HG03108 (cell line): Measurements from ENCODE around the gene SPECC1.
"Not testable (repeated sequence)": the region's sequence is repeated elsewhere in the genome, so short reads cannot be mapped to it uniquely, and the experiment has no call there.

Experiments used
- ATAC-seq: cut with Tn5 transposase; IDR thresholded peaks from one replicate; pipeline ENCODE4 v1.9.1; 2021; ENCODE audit warnings: moderate library complexity; ENCODE audit not compliant: unreplicated experiment

Gene SPECC1

GRCh38 chr17:20203761-20204263, 194.7 kb downstream of the SPECC1 start:
- no peak for ATAC-seq

- ATAC-seq, result no peak
These were observed 196.4 kb downstream of the SPECC1 start for GRCh38 chr17:20205609-20206008.

DNA sequence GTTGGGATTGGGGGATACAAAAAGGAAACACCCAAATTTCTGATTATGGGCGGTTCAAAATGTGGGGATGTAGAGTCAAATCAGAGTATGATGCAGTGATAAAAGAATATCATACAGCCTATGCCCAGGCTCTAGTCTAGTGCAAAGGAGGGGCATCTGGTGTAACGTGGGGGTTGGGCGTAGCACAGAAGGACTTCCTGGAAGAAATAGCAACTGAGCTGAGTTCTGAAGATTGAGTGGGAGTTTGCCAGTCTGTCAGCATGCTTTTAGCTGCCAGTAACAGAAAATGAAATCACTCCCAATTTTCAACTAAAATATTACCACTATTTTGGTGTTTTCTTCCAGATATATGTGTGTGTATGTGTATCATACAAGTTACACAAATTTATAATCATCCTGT, 196.9 kb downstream of the SPECC1 start:
- ATAC-seq, result no peak

- ATAC-seq, result no peak
These were observed 197.4 kb downstream of the SPECC1 start for GRCh38 chr17:20206591-20206990.

DNA sequence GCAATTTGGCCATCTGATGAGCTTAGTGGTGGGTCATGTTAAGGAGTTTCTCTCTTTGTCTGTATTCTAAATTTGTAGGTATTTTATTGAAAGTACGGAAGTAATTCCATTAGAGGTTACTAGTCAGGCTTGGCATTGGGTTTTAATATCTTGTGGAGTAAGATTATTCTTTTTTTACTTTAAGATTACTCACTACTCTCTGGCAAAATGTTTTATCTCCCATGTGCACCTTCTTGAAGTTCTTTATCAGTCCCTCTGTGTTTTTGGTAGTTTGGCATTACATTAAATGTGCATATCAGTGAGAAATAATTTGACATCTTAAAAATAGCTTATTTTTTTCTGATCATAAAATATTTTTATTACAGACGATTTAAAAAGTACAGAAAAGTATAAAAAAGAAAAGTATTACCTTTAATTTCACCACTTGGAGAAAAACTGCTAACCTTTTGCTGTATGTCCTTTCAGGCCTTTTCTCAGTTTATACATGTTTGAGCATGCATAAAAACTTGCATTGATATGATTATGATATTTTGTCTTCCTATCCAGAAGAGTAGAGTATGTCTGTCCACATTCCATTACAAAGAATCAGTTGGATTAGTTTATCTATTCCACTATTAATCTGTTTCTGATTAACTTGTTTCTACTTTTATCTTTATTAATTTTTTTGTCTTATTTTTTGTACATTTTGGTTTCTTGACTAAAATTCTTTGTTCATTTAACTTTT, 198.3 kb downstream of the SPECC1 start:
- no peak for ATAC-seq

- no peak for ATAC-seq
These were observed 199.6 kb downstream of the SPECC1 start for GRCh38 chr17:20208717-20209116.

- no peak for ATAC-seq
These were observed 201.0 kb downstream of the SPECC1 start for GRCh38 chr17:20210180-20210579.

DNA sequence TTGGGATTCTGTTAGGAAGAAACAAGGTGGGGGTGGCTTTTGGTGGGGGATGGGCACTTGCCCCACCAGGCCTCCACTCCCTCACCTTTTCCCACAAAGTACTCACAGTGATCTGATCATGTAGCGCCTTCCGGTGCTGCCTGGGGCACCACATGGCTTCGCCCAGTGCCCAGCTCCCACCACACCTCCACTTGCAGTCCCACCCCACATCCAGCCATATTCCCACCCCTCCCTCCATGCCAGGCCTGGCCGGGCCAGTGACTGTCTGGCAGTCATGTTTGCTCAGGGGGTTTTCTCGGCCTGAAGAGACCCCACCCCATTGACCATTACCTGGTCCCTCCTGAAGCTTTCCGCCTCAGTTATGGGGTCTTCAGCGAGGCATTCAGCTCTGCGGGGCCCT, 201.5 kb downstream of the SPECC1 start:
- no peak for ATAC-seq

GRCh38 chr17:20211246-20211645, 202.1 kb downstream of the SPECC1 start:
- ATAC-seq, result no peak

DNA sequence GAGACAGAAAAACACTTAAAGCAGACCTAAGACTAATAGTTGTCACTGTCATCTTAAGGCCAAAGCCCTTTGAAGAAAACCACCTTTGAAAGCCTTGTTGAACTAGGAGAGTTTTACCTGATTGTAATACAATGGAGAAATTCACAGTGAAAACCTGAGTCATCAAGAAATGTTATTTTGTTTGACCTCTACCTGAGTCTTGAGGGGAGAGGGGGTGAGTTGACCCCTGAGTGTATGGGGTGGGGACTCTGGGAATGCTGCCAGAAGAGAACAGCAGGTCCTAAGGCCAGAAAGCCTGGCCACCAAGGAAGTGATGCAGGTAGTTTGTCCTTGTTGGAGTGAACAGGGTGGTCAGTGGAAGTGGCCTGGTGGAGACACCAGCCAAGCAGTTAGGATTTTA, 204.3 kb downstream of the SPECC1 start:
- no peak for ATAC-seq

DNA sequence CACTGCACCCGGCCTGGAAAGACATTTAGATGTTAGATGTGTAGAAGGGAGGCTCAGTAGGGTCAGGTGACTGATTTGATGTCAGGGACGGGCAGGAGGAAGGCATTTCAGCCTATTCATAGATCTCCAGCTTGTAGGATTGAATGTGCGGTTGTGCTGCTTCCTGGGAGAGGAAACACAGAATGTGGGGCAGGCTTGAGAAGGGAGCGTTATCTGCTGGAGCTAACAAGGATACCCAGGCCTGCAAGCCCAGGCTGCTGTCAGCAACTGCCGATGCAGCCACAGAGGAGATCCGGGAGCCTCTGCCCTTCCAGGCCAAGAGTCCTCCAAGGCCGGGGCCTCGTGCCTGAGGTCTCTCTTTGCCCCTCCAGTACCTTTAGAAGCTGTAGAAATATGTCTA, 205.6 kb downstream of the SPECC1 start:
- no peak for ATAC-seq

- ATAC-seq, result no peak
These were observed 207.1 kb downstream of the SPECC1 start for GRCh38 chr17:20216154-20216815.

- ATAC-seq, result no peak
These were observed 207.7 kb downstream of the SPECC1 start for GRCh38 chr17:20216853-20217252.

DNA sequence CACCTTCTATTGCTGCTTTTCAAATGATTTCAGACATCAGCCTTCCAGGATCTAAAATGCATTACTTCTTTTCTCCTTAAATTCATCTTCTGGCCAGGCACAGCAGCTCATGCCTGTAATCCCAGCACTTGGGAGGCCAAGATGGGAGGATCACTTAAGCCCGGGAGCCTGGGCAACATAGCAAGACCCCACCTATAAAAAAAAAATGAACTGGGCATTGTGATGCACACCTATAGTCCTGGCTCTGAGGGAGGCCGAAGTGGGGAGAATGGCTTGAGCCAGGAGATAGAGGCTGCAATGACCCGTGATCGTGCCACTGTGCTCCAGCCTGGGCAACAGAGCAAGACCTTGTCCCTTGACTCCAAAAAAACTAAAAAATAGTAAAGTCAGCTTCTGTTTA, 208.5 kb downstream of the SPECC1 start:
- no peak for ATAC-seq

- no peak for ATAC-seq
These were observed 209.1 kb downstream of the SPECC1 start for GRCh38 chr17:20218272-20218671.

DNA sequence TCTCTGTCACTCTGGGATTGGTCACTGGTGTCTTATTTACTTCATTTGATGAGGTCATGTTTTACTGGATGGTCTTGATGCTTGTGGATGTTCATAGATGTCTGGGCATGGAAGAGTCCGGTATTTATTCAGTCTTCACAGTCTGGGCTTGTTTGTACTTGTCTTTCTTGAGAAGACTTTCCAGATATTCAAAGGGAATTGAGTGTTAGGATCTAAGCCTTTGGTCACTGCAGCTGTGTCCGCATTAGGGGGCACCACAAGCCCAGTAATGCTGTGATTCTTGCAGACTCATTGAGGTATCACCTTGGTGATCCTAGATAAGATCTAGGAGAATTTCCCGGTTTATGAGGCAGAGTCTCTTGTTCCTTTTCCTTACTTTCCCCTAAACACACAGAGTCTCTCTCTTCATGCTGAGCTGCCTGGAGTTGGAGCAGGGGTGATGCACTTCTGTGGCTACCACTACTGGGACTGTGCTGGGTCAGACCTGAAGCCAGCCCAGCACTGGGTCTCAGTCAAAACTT, 214.7 kb downstream of the SPECC1 start:
- ATAC-seq, result no peak

DNA sequence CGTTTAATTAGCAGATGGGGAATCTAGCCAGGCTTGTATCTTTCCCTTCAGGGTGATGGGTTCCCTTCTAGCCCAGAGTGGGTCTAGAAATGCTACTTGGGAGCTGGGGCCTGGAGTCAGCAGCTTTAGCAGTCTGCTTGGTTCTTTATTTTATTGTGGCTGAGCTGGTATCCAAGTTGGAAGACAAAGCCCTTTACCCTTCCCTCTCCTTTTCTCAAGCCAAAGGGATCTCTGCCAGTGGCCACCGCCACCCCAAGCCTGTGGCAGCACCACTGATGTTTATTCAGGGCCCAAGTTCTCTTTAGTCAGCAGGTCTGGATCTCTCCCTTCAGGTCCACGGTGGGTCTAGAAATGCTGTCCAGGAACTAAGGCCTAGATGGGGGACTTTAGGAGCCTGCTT, 215.2 kb downstream of the SPECC1 start:
- ATAC-seq, result no peak

GRCh38 chr17:20225162-20226115, 216.3 kb downstream of the SPECC1 start:
- no peak for ATAC-seq

GRCh38 chr17:20226814-20227482, 217.8 kb downstream of the SPECC1 start:
- ATAC-seq, result no peak

DNA sequence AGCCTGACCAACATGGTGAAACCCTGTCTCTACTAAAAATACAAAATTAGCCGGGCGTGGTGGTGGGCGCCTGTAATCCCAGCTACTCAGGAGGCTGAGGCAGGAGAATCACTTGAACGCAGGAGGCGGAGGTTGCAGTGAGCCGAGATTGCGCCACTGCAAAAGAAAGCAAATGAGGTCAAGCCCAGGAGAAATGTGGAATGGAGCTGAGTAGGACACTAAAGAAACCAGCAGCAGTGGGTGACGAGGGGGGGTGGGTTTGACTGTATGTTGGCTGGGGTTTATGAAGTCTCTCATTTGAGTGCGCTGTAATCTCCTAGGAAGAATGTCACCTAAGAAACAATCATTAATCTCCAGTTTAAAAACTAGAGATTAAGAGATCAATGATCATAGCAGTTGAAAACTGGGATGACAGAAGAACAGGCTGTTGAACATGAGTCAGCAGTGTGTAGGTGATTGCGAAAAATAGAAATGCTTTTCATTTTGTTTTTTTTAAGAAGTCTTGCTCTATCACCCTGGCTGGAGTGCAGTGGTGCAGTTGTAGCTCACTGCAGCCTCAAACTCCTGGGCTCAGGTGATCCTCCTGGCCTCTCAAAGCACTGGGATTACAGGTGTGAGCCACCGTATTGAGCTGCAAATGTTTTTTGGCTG, 218.7 kb downstream of the SPECC1 start:
- ATAC-seq, result not testable (repeated sequence)
